Fibroblast of skin of left quadriceps (primary cell): ENCODE measurements around the gene CLDN9.

Experiments used
- DNase-seq, 2 experiments: peaks; one replicate each; pipeline ENCODE4 v3.0.0-alpha.2; 2013; ENCODE audit warnings: low read depth in 2 of 2

CLDN9 gene

GRCh38 chr16:3012828-3013420 lies at the start of gene CLDN9:
CLDN9 (plus strand) TSS chr16:3012923; CDS start chr16:3013363, 440 bp downstream.
- no peak for DNase-seq

- no peak for DNase-seq
Observed at GRCh38 chr16:2963074-2963722, 49.5 kb upstream of the CLDN9 start.

- DNase-seq = no peak
Observed at GRCh38 chr16:2963723-2964474, 48.8 kb upstream of the CLDN9 start, which contains the start of gene KREMEN2. KREMEN2 (plus strand) TSS chr16:2964275; CDS start chr16:2964521, 246 bp downstream.

- no peak for DNase-seq
Observed at GRCh38 chr16:2964475-2965336, 48.0 kb upstream of the CLDN9 start.

GRCh38 chr16:2966043-2966807 lies 46.5 kb upstream of the CLDN9 start:
- DNase-seq = no peak

GRCh38 chr16:2966808-2967191 lies 45.9 kb upstream of the CLDN9 start:
- no peak for DNase-seq

GRCh38 chr16:2967211-2967631 lies 45.5 kb upstream of the CLDN9 start:
- DNase-seq = no peak

GRCh38 chr16:2967721-2968161 lies 45.0 kb upstream of the CLDN9 start:
- no peak for DNase-seq

- DNase-seq = no peak
Observed at GRCh38 chr16:2968368-2968737, 44.4 kb upstream of the CLDN9 start.

- peak; percentile 52 to 62 for DNase-seq
Observed at GRCh38 chr16:2968738-2969544, 43.8 kb upstream of the CLDN9 start, which contains the start of gene PAQR4. PAQR4 (plus strand) TSS chr16:2969348; CDS start chr16:2969675, 327 bp downstream.

GRCh38 chr16:2969545-2970521 lies 42.9 kb upstream of the CLDN9 start:
- DNase-seq = no peak

- DNase-seq = no peak
Observed at GRCh38 chr16:2970563-2970962, 42.2 kb upstream of the CLDN9 start.

GRCh38 chr16:2971134-2971984 lies 41.4 kb upstream of the CLDN9 start:
- DNase-seq = no peak

GRCh38 chr16:2971985-2972784 lies 40.5 kb upstream of the CLDN9 start:
- no peak for DNase-seq

- no peak for DNase-seq
Observed at GRCh38 chr16:2973093-2973492, 39.6 kb upstream of the CLDN9 start.

GRCh38 chr16:2973605-2974318 lies 39.0 kb upstream of the CLDN9 start:
- no peak for DNase-seq
